ENCODE data around the gene C20orf144.
"Not testable (repeated sequence)": the region's sequence is repeated elsewhere in the genome, so short reads cannot be mapped to it uniquely, and the experiment has no call there.

C20orf144 gene

GRCh38 chr20:33689973-33690372, 27.8 kb downstream of the C20orf144 start:
- peak overlapping the region; percentile 23; the same call in 1 of the 2 replicates for H3K4me3 ChIP-seq
- no peaks in the 10 kb centered on the region for H3K9me3 ChIP-seq
- H3K27me3 ChIP-seq: no peaks in the 10 kb centered on the region
- H4K20me1 ChIP-seq: peaks cover 4% of the 10 kb centered on the region
- no peaks in the 10 kb centered on the region for H3K36me3 ChIP-seq
- peak overlapping the region; percentile 71 for H3K9ac ChIP-seq
- H3K4me2 ChIP-seq: peak overlapping the region; percentile 79
- peak overlapping the region; percentile 85 for H3K27ac ChIP-seq
- H3K4me1 ChIP-seq: peaks cover 90% of the 10 kb centered on the region
- peak; percentile 55; the same call in 1 of the 2 replicates for TF ChIP-seq Cebpa-rat (IDR thresholded peaks at IDR 0.05)

GRCh38 chr20:33693289-33693688, 31.2 kb downstream of the C20orf144 start:
- Histone ChIP-seq H3K4me1 (peaks cover 78% of the 10 kb centered on the region), H3K9ac (0 out of 2 replicates have a peak overlapping the region, but pooled peaks have one; percentile 61), H3K27me3 (no peaks in the 10 kb centered on the region), H3K9me3 (peaks cover 9% of the 10 kb centered on the region), H3K27ac (peak overlapping the region; percentile 76), H4K20me1 (no peaks in the 10 kb centered on the region), H3K4me3 (no peak overlapping the region), H3K36me3 (no peaks in the 10 kb centered on the region), H3K4me2 (peak overlapping the region; percentile 79)
- no peak for TF ChIP-seq Cebpa-rat (IDR thresholded peaks at IDR 0.05)

- peak overlapping the region; percentile 61 for H3K9ac ChIP-seq
- no peak for TF ChIP-seq Cebpa-rat (IDR thresholded peaks at IDR 0.05)
- peaks cover 71% of the 10 kb centered on the region for H3K4me1 ChIP-seq
- H3K4me2 ChIP-seq: peak overlapping the region; percentile 79
- H3K27me3 ChIP-seq: no peaks in the 10 kb centered on the region
- H3K36me3 ChIP-seq: no peaks in the 10 kb centered on the region
- peak overlapping the region; percentile 76 for H3K27ac ChIP-seq
- no peaks in the 10 kb centered on the region for H4K20me1 ChIP-seq
- H3K9me3 ChIP-seq: peaks cover 16% of the 10 kb centered on the region
- H3K4me3 ChIP-seq: no peak overlapping the region
These were observed 31.9 kb downstream of the C20orf144 start for GRCh38 chr20:33693741-33694638.

GRCh38 chr20:33694639-33695012, 32.5 kb downstream of the C20orf144 start:
- no peak for TF ChIP-seq Cebpa-rat (IDR thresholded peaks at IDR 0.05)
- no peaks in the 10 kb centered on the region for H3K36me3 ChIP-seq
- H3K9ac ChIP-seq: peak overlapping the region; percentile 61; the same call in 1 of the 2 replicates
- peaks cover 65% of the 10 kb centered on the region for H3K4me1 ChIP-seq
- no peak overlapping the region for H3K4me3 ChIP-seq
- H4K20me1 ChIP-seq: no peaks in the 10 kb centered on the region
- H3K9me3 ChIP-seq: peaks cover 21% of the 10 kb centered on the region
- peak overlapping the region; percentile 76 for H3K27ac ChIP-seq
- H3K27me3 ChIP-seq: no peaks in the 10 kb centered on the region
- peak overlapping the region; percentile 79 for H3K4me2 ChIP-seq

GRCh38 chr20:33696448-33696847, 34.3 kb downstream of the C20orf144 start:
- no peak for TF ChIP-seq Cebpa-rat (IDR thresholded peaks at IDR 0.05)
- H3K4me3 ChIP-seq: no peak overlapping the region
- H3K27me3 ChIP-seq: no peaks in the 10 kb centered on the region

GRCh38 chr20:33697129-33697528, 35.0 kb downstream of the C20orf144 start:
- Histone ChIP-seq H3K9ac (no peak overlapping the region), H3K36me3 (no peaks in the 10 kb centered on the region), H3K27me3 (no peaks in the 10 kb centered on the region), H3K9me3 (peaks cover 37% of the 10 kb centered on the region), H4K20me1 (no peaks in the 10 kb centered on the region), H3K4me1 (peaks cover 42% of the 10 kb centered on the region), H3K4me3 (no peak overlapping the region), H3K4me2 (no peak overlapping the region), H3K27ac (no peak overlapping the region)
- no peak for TF ChIP-seq Cebpa-rat (IDR thresholded peaks at IDR 0.05)

More at GRCh38 chr20:33696448-33696847, 34.3 kb downstream of the C20orf144 start:
- Histone ChIP-seq H3K9me3 (peaks cover 31% of the 10 kb centered on the region), H3K9ac (no peak overlapping the region), H3K4me2 (no peak overlapping the region), H3K36me3 (no peaks in the 10 kb centered on the region), H3K27ac (no peak overlapping the region), H3K4me1 (peaks cover 48% of the 10 kb centered on the region), H4K20me1 (no peaks in the 10 kb centered on the region)

- H3K4me2 ChIP-seq, H3K4me3 ChIP-seq, H3K9ac ChIP-seq, H3K36me3 ChIP-seq, H4K20me1 ChIP-seq, H3K27me3 ChIP-seq, H3K27ac ChIP-seq: not testable (repeated sequence)
- H3K4me1 ChIP-seq: peaks cover 39% of the 10 kb centered on the region
- H3K9me3 ChIP-seq: peaks cover 38% of the 10 kb centered on the region
These were observed 36.8 kb downstream of the C20orf144 start for GRCh38 chr20:33698966-33699365.

- not testable (repeated sequence) for H3K27ac ChIP-seq, H4K20me1 ChIP-seq, H3K9ac ChIP-seq, H3K27me3 ChIP-seq, H3K36me3 ChIP-seq, H3K4me3 ChIP-seq, H3K4me2 ChIP-seq
- peaks cover 22% of the 10 kb centered on the region for H3K4me1 ChIP-seq
- peaks cover 38% of the 10 kb centered on the region for H3K9me3 ChIP-seq
These were observed 38.7 kb downstream of the C20orf144 start for GRCh38 chr20:33700696-33701441.

- H4K20me1 ChIP-seq: no peaks in the 10 kb centered on the region
- H3K36me3 ChIP-seq: no peaks in the 10 kb centered on the region
- H3K9me3 ChIP-seq: peaks cover 38% of the 10 kb centered on the region
- no peak overlapping the region for H3K4me3 ChIP-seq
- H3K27ac ChIP-seq: no peak overlapping the region
- H3K27me3 ChIP-seq: no peaks in the 10 kb centered on the region
- H3K4me1 ChIP-seq: peaks cover 22% of the 10 kb centered on the region
- H3K4me2 ChIP-seq: no peak overlapping the region
- no peak overlapping the region for H3K9ac ChIP-seq
- no peak for TF ChIP-seq Cebpa-rat (IDR thresholded peaks at IDR 0.05)
These were observed 39.7 kb downstream of the C20orf144 start for GRCh38 chr20:33701629-33702450.
